SKM-1 treated with dmso at 0.1 percent for 144 hours (cell line): ENCODE measurements around the gene SAP30.

ENCODE experiments used
- DNase-seq: peaks from one replicate; lab custom pipeline; 2025; ENCODE audit not compliant: unreplicated experiment; lab: John Stamatoyannopoulos, UW

Gene SAP30

DNA sequence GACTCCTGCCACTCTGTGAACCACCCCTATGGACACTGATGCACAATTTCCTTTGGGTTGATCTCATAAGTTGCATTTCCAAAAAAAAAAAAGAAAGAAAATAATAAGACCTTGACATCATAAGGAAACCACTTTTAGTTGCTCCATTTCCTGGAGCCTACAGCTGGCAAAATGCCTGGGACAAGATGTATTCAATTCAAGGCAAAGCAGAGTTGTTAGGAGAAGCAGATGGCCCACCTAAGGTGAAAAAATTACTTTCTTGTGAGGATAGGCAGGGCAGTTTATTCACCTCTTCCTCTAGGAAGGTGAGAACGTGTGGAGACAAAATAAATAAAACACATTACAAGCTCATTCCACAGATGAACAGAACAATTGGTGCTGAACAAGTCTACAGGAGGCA is 42.3 kb downstream of the SAP30 start:
- peak; percentile 12 for DNase-seq

DNA sequence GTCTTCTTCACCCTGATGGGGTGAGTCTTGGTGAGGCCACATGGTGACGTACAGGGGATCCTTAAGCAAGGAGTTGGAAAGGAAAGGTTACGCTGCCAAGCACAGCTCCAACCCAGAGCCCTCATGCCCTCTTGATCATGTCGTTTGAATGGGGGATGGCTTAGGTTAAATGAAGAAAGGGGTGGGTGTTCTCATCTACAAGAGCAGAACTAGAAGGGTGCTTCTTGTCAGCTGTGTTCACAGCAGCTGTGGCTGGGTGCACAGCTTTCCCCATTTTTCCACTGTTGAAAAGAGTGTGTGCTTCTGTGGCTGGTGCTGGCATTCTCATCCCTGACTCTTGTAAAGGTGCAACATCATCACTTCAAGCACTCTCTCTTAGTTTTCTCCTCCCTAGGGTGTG is 43.7 kb downstream of the SAP30 start:
- DNase-seq: no peak

DNA sequence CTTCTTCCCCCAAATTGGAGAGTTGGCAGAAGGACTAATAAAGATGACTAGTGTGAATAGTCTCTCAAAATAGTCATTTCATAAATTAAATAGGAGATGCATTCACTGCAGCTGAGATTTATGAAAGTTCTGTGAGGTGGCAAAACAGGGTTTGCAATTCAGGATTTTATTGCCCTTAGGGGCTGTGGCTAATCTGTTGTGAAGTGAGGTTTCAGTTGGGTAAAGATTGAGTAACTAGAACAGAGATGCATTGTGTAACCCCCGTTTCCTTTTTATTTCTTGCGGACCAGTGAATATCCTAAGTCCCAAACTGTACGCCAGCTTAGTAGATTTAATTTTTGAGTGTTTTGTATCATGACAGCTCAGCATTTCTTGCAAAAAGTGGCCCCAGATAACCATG is 44.3 kb downstream of the SAP30 start:
- peak; percentile 92 for DNase-seq

DNA sequence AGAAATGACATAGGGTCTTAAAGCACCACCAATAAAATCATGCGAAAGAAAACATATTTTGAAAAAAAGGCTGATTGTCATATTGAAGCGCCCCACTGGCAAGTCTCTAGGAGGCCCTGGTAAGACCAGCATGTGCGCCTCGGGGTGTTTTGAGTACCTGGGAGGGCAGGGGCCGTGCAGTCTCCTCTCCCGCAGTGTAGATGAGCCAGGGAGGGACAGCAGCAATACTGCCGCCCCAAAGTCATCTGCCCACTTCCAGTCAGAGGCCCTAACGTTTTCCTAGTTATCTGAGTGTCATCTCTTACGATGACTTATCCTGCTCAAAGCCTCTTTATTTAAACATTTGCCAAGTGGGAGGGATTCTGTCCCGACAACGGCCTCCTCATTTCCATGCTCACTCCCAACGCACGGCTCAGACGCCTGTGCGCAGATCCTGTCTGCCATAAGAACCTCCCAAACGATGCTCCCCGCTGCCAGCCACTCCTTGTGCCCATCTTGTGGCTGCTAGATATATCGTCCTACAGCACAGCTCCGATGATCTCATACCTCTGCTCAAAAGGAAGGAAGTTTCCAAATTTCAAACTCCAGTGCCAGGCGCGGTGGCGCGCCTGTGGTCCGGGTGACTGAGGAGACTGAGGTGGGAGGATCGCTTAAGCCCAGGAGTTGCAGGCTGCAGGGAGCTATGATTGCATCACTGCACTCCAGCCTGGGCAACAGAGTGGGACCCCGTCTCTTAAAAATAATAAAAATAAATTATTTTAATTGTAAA is 45.3 kb downstream of the SAP30 start:
- DNase-seq: peak; percentile 97

DNA sequence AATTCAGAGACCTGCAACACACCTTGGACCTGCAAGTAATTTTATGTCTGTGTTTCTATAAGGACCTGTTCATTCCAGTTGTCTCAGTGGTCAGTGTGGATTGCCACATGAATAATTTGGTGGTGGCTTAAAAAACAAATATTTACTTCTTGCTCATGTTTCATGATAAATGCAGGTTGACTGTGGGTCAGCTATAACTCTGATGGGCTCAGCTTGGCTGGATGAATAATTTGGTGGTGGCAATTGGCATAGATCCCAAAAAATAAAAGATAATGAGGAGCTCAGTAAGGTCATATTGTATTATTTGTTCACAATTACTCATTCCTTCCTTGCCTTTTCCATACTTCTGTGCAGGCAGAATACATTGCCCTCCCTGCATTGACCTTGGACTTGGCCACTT is 47.1 kb downstream of the SAP30 start:
- no peak for DNase-seq

DNA sequence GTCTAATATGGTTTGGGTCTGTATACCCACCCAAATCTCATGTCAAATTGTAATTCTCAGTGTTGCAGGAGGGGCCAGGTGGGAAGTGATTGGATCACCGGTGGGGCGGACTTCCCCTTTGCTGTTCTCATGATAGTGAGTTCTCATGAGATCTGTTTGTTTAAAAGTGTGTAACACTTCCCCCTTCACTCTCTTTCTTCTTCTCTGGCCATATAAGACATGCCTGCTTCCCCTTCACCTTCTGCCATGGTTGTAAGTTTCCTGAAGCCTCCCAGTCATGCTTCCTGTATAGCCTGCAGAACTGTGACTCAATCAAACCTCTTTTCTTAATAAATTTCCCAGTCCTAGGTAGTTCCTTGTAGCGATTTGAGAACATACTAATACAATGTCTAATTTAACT is 47.9 kb downstream of the SAP30 start:
- DNase-seq: peak; percentile 50

DNA sequence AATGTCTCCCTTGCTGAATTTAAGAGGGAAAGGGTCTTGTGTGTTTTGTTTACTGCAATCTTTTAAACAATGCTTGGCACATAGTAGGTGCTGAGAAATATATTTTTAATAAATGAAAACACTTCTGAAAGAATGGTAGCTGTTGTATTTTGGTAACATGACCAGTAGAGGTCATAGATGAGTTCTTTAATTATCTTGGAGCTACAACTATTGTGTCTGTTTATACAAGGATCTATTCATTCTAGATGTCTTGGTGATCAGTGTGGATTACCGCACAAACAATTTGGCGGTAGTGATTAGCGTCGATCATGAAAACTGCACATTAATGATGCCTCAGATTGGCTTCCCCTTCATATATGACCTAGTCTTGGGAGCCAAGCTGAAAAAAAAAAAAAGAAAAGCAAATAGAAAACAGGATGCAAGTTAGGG is 49.6 kb downstream of the SAP30 start:
- peak; percentile 6 for DNase-seq

DNA sequence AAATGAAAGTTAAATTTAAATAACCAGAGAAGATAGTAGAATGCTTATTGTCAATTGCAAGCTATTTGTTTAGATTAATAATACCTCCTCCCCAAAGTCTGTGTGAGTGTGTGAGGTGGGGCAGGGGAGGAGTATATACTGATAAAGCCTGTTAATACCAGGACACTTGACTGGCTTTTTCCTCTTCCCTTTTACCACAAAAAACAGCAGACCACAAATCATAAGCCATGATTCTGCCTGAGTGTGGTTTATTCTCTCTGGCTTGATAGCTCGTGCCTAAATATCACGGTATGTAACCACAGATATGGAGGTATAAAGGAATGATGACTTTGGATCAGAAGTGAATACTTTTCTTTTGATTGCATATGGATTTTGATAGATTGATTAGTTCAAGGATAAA is 50.0 kb downstream of the SAP30 start:
- DNase-seq: no peak

DNA sequence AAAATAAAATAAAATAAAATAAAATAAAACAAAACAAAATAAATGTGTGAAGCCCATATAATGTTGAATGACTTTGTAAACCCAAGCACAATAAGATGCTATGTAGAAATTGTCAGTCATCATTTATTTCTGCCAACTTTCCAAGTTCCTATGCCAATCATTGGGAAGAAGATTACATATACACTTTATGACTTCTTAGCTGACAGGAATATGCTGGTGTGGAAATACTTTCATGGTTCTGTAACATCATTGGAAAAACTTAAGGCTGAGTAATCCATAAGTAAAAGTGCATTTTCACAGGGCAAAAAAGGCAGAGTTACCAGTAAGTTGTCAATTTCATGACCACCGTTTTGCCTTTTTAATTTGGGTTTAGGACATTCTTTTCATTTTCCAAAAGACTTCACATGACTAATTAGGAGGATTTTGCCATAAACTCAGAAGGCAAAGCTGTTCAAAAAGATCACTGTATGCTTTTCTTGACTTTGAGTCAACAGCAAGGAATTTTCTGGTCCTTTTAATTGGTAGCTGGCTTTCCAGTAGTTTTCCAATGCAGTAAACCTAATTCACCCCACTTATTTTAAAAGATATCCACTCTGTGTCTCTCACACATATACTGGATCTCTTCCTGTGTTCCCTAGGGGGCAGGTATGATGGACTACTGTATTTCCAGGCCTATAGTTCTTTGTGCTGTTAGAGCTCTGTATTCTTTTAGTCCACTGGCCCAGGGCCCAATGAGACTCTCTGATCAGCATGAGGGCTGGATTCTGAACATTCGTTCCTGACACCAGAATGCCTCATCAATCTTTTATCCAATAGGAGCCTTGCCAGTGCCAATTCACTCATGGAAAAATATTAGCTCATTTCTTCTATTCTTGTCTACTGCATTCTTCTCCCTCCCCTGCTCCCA is 54.4 kb downstream of the SAP30 start:
- no peak for DNase-seq

DNA sequence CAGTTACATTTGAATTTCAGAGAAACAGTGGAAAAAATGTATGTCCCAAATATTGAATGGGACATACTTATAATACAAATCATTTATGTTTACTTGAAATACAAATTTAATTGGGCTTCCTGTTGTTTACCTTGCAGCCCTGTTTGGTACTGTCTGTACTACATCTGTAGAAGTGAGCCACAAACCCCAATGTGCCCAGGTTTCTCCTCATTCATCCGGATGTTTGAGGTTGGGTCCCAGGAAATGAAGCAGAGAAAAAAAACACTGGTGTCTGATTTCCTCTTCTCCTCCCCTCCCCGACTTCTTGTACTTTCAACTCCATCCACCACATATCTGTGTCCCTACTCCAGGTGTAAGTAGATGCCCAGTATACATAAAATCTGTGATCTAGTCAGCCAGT is 55.3 kb downstream of the SAP30 start:
- no peak for DNase-seq
